ENCODE results near the gene C15orf62.

The C15orf62 gene

DNA sequence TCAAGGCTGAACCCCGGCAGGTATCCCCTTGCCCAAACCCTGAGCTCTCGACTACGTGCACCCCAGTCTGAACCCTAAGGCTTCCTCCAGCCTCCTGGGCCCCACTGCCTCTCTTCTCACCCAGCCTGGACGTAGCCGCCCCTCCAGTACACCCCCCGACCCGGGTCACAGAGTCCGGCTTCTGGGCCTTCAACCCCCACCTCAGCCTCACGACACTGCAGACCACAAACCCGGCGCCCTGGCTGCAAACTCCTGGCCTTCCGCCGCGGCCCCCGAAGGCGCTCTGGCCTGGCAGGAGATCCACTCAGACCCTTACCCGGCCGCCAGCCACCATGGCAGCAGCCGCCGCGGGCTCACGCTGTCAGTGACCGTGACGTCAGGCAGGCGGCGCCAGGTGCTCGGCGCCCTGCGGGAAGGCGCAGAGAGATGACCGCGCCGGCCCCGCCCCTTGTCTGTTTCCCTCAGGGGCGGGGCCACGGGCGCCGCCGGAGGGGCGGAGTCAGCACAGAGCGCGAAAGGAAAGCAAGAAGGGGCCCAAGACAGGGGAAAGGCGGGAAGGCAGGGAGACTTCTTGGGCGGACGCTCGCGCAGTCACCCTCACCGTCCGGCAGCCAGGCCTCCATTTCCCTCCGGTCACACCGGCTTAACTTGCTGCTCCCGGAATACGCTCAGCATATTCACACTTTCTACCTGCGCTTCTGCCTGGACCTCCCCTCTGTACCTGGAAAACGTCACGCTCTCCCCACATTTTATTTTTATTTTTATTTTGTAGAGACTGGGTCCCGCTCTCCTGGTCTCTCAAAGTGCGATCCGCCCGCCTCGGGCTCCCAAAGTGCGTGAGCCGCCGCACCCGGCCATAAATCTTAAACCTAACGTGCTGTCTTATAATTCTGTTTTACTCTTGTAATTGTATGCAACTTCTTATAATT lies 14.6 kb upstream of the C15orf62 start, which contains the start of gene RMDN3 (continued):
- TF ChIP-seq HOXD13 (CRISPR knock-in tag; IDR thresholded peaks at IDR 0.05; ENCODE audit: borderline replicate concordance) (no peak), SETDB1 (IDR thresholded peaks at IDR 0.05; ENCODE audit: insufficient read length, low read length) (no peak), TCF7L2 (IDR thresholded peaks at IDR 0.05; ENCODE audit: borderline replicate concordance, low read depth, low read length) (no peak), ZBTB11 (tag by site-specific recombination; conservative IDR thresholded peaks at IDR 0.05; ENCODE audit: low read depth) (peak; percentile 52; the same call in 1 of the 2 replicates), ZNF843 (tag by site-specific recombination; IDR thresholded peaks at IDR 0.05) (no peak; the same call in 1 of the 2 replicates), SCRT2 (tag by site-specific recombination; IDR thresholded peaks at IDR 0.05) (no peak), ZBTB8A (tag by site-specific recombination; IDR thresholded peaks at IDR 0.05) (peak; percentile 94), ZNF621 (tag by site-specific recombination; IDR thresholded peaks at IDR 0.05) (no peak), ZNF121 (tag by site-specific recombination; IDR thresholded peaks at IDR 0.05) (no peak), ZNF211 (tag by site-specific recombination; IDR thresholded peaks at IDR 0.05; ENCODE audit: low read depth) (no peak), ZNF660 (tag by site-specific recombination; IDR thresholded peaks at IDR 0.05) (peak; percentile 68; the same call in 1 of the 2 replicates), REPIN1 (tag by site-specific recombination; IDR thresholded peaks at IDR 0.05; ENCODE audit: low read depth) (no peak), ZXDB (tag by site-specific recombination; IDR thresholded peaks at IDR 0.05) (peak; percentile 92), ZNF175 (tag by site-specific recombination; IDR thresholded peaks at IDR 0.05) (no peak), ZNF48 (tag by site-specific recombination; IDR thresholded peaks at IDR 0.05) (no peak), ZNF324 (tag by site-specific recombination; IDR thresholded peaks at IDR 0.05) (peak; percentile 84), ZNF664 (tag by site-specific recombination; IDR thresholded peaks at IDR 0.05) (no peak), ZNF433 (tag by site-specific recombination; IDR thresholded peaks at IDR 0.05; ENCODE audit: low read depth) (no peak), ZNF311 (tag by site-specific recombination; IDR thresholded peaks at IDR 0.05; ENCODE audit: borderline replicate concordance) (no peak), ZNF610 (tag by site-specific recombination; IDR thresholded peaks at IDR 0.05; ENCODE audit: borderline replicate concordance) (peak; percentile 76; the same call in 1 of the 2 replicates), ZNF704 (tag by site-specific recombination; IDR thresholded peaks at IDR 0.05) (no peak), ZNF214 (tag by site-specific recombination; IDR thresholded peaks at IDR 0.05; ENCODE audit: borderline replicate concordance) (no peak)
- TF ChIP-seq, protein P1, sequence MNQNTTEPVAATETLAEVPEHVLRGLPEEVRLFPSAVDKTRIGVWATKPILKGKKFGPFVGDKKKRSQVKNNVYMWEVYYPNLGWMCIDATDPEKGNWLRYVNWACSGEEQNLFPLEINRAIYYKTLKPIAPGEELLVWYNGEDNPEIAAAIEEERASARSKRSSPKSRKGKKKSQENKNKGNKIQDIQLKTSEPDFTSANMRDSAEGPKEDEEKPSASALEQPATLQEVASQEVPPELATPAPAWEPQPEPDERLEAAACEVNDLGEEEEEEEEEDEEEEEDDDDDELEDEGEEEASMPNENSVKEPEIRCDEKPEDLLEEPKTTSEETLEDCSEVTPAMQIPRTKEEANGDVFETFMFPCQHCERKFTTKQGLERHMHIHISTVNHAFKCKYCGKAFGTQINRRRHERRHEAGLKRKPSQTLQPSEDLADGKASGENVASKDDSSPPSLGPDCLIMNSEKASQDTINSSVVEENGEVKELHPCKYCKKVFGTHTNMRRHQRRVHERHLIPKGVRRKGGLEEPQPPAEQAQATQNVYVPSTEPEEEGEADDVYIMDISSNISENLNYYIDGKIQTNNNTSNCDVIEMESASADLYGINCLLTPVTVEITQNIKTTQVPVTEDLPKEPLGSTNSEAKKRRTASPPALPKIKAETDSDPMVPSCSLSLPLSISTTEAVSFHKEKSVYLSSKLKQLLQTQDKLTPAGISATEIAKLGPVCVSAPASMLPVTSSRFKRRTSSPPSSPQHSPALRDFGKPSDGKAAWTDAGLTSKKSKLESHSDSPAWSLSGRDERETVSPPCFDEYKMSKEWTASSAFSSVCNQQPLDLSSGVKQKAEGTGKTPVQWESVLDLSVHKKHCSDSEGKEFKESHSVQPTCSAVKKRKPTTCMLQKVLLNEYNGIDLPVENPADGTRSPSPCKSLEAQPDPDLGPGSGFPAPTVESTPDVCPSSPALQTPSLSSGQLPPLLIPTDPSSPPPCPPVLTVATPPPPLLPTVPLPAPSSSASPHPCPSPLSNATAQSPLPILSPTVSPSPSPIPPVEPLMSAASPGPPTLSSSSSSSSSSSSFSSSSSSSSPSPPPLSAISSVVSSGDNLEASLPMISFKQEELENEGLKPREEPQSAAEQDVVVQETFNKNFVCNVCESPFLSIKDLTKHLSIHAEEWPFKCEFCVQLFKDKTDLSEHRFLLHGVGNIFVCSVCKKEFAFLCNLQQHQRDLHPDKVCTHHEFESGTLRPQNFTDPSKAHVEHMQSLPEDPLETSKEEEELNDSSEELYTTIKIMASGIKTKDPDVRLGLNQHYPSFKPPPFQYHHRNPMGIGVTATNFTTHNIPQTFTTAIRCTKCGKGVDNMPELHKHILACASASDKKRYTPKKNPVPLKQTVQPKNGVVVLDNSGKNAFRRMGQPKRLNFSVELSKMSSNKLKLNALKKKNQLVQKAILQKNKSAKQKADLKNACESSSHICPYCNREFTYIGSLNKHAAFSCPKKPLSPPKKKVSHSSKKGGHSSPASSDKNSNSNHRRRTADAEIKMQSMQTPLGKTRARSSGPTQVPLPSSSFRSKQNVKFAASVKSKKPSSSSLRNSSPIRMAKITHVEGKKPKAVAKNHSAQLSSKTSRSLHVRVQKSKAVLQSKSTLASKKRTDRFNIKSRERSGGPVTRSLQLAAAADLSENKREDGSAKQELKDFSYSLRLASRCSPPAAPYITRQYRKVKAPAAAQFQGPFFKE (tag by site-specific recombination; IDR thresholded peaks at IDR 0.05; ENCODE audit: borderline replicate concordance) = no peak
- TF ChIP-seq, protein P2, sequence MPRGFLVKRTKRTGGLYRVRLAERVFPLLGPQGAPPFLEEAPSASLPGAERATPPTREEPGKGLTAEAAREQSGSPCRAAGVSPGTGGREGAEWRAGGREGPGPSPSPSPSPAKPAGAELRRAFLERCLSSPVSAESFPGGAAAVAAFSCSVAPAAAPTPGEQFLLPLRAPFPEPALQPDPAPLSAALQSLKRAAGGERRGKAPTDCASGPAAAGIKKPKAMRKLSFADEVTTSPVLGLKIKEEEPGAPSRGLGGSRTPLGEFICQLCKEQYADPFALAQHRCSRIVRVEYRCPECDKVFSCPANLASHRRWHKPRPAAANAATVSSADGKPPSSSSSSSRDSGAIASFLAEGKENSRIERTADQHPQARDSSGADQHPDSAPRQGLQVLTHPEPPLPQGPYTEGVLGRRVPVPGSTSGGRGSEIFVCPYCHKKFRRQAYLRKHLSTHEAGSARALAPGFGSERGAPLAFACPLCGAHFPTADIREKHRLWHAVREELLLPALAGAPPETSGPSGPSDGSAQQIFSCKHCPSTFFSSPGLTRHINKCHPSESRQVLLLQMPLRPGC (tag by site-specific recombination; IDR thresholded peaks at IDR 0.05) = peak; percentile 38; the same call in 1 of the 2 replicates
- TF ChIP-seq, protein P3, sequence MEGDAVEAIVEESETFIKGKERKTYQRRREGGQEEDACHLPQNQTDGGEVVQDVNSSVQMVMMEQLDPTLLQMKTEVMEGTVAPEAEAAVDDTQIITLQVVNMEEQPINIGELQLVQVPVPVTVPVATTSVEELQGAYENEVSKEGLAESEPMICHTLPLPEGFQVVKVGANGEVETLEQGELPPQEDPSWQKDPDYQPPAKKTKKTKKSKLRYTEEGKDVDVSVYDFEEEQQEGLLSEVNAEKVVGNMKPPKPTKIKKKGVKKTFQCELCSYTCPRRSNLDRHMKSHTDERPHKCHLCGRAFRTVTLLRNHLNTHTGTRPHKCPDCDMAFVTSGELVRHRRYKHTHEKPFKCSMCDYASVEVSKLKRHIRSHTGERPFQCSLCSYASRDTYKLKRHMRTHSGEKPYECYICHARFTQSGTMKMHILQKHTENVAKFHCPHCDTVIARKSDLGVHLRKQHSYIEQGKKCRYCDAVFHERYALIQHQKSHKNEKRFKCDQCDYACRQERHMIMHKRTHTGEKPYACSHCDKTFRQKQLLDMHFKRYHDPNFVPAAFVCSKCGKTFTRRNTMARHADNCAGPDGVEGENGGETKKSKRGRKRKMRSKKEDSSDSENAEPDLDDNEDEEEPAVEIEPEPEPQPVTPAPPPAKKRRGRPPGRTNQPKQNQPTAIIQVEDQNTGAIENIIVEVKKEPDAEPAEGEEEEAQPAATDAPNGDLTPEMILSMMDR (tag by site-specific recombination; IDR thresholded peaks at IDR 0.05) = 0 out of 2 replicates have a peak, but pooled peaks have one; percentile 9

Measured in HEK293 (cell line).